Gastroesophageal sphincter (tissue), 3 donors: ENCODE results near the gene SRRM1.

Experiments
- CTCF ChIP-seq, 4 experiments: fragments of 200-600 bp in 2 of 4; fragments of 450-650 bp in 2 of 4; sonication (generic) in 1 of 4; IDR thresholded peaks; one replicate each; pipeline ENCODE4 v1.5.1; 2017 to 2019; ENCODE audit warnings: antibody characterized with exemption in 4 of 4, mild to moderate bottlenecking in 2 of 4, moderate library complexity in 2 of 4
- EP300 ChIP-seq: sonication (generic); formaldehyde crosslinking; IDR thresholded peaks from one replicate; pipeline ENCODE4 v1.6.1; 2017; ENCODE audit warnings: antibody characterized with exemption, mild to moderate bottlenecking
- POLR2A ChIP-seq, 2 donors: fragments of 450-650 bp; IDR thresholded peaks; one replicate each; pipeline ENCODE4 v1.6.1; 2017; ENCODE audit warnings: antibody characterized with exemption in 2 of 2, mild to moderate bottlenecking in 2 of 2, moderate library complexity in 1 of 2
- POLR2AphosphoS5 ChIP-seq: sonication (generic); formaldehyde crosslinking; IDR thresholded peaks from one replicate; pipeline ENCODE4 v1.6.1; 2017; ENCODE audit warnings: antibody characterized with exemption

GRCh38 chr1:24620678-24621077, 22.4 kb upstream of the SRRM1 start:
- TF ChIP-seq POLR2A (IDR thresholded peaks at IDR 0.05) (no peak), CTCF (IDR thresholded peaks at IDR 0.05) (no peak), EP300 (no peak), POLR2AphosphoS5 (no peak)
